ENCODE measurements around the gene MARK2.

DNA sequence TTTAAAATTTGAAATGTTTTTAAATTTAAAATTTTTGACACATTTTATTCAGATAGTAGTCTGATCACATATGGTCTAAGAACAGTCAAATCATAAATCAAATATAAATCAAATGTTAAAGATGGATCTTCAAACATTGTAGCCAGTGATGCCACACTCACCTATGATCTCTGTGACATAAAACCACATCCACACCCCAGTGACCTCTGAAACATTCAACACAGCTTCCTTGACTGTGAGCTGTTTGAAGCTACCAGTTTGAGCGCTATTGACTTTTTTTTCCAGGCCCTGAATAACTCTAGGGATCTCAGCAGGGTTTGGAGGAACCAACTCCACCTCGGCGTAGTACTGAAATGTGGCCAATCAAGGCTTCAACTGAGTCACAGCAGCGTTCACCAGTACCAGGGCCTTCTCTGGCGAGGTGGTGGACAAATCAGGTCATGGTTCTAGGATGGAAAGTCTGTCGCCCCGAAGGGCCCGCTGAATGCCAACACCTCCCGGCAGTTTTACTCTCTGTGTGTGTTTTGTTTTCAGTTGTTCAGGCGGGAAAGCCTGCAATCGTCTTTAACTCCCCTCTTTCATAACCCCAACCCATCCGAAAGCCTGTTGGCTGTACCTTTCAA is 4.3 kb upstream of the MARK2 start:
- TF ChIP-seq, protein P1, sequence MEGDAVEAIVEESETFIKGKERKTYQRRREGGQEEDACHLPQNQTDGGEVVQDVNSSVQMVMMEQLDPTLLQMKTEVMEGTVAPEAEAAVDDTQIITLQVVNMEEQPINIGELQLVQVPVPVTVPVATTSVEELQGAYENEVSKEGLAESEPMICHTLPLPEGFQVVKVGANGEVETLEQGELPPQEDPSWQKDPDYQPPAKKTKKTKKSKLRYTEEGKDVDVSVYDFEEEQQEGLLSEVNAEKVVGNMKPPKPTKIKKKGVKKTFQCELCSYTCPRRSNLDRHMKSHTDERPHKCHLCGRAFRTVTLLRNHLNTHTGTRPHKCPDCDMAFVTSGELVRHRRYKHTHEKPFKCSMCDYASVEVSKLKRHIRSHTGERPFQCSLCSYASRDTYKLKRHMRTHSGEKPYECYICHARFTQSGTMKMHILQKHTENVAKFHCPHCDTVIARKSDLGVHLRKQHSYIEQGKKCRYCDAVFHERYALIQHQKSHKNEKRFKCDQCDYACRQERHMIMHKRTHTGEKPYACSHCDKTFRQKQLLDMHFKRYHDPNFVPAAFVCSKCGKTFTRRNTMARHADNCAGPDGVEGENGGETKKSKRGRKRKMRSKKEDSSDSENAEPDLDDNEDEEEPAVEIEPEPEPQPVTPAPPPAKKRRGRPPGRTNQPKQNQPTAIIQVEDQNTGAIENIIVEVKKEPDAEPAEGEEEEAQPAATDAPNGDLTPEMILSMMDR (IDR thresholded peaks at IDR 0.05) = no peak
- no peak for TF ChIP-seq POLR2A (IDR thresholded peaks at IDR 0.05)

Measured in Peyer's patch (tissue), 4 donors.